ENCODE measurements around the gene NCAM1.

NCAM1 gene

GRCh38 chr11:113242767-113243397 is 281.7 kb downstream of the NCAM1 start:
- no peak for TF ChIP-seq REST (IDR thresholded peaks at IDR 0.05; ENCODE audit: insufficient replicate concordance, low read depth)
- TF ChIP-seq GABPA (IDR thresholded peaks at IDR 0.05; ENCODE audit: low read depth) = no peak
- no peak for TF ChIP-seq POLR2AphosphoS5 (IDR thresholded peaks at IDR 0.05; ENCODE audit: low read depth)
- no peak for TF ChIP-seq SPI1 (IDR thresholded peaks at IDR 0.05; ENCODE audit: borderline replicate concordance, low read depth)
- TF ChIP-seq CTCF (IDR thresholded peaks at IDR 0.05; ENCODE audit: insufficient read depth, low read length) = no peak
- no peak for DNase-seq (ENCODE audit: low read depth in 1 of 2, low spot score in 1 of 2)
- Histone ChIP-seq H3K4me3 (replicated peaks; ENCODE audit: insufficient read depth, low read length) (no peak overlapping the region), H3K27me3 (ENCODE audit: insufficient read depth, poor library complexity, severe bottlenecking) (peaks cover 10% of the 10 kb centered on the region), H3K27ac (replicated peaks) (no peak overlapping the region)

- no peak for TF ChIP-seq SPI1 (IDR thresholded peaks at IDR 0.05; ENCODE audit: borderline replicate concordance, low read depth)
- TF ChIP-seq POLR2AphosphoS5 (IDR thresholded peaks at IDR 0.05; ENCODE audit: low read depth) = no peak
- TF ChIP-seq CTCF (IDR thresholded peaks at IDR 0.05; ENCODE audit: insufficient read depth, low read length) = no peak
- no peak for TF ChIP-seq REST (IDR thresholded peaks at IDR 0.05; ENCODE audit: insufficient replicate concordance, low read depth)
- TF ChIP-seq GABPA (IDR thresholded peaks at IDR 0.05; ENCODE audit: low read depth) = no peak
- Histone ChIP-seq H3K4me3 (replicated peaks; ENCODE audit: insufficient read depth, low read length) (no peak overlapping the region), H3K27ac (replicated peaks) (no peak overlapping the region), H3K27me3 (ENCODE audit: insufficient read depth, poor library complexity, severe bottlenecking) (peaks cover 10% of the 10 kb centered on the region)
- no peak for DNase-seq (ENCODE audit: low read depth in 1 of 2, low spot score in 1 of 2)
Measured at GRCh38 chr11:113243696-113244095, 282.5 kb downstream of the NCAM1 start.

- DNase-seq (ENCODE audit: low read depth in 1 of 2, low spot score in 1 of 2) = no peak
- Histone ChIP-seq H3K27ac (replicated peaks) (no peak overlapping the region), H3K27me3 (ENCODE audit: insufficient read depth, poor library complexity, severe bottlenecking) (peaks cover 10% of the 10 kb centered on the region), H3K4me3 (replicated peaks; ENCODE audit: insufficient read depth, low read length) (no peak overlapping the region)
- TF ChIP-seq REST (IDR thresholded peaks at IDR 0.05; ENCODE audit: insufficient replicate concordance, low read depth) = no peak
- no peak for TF ChIP-seq CTCF (IDR thresholded peaks at IDR 0.05; ENCODE audit: insufficient read depth, low read length)
- no peak for TF ChIP-seq SPI1 (IDR thresholded peaks at IDR 0.05; ENCODE audit: borderline replicate concordance, low read depth)
- no peak for TF ChIP-seq POLR2AphosphoS5 (IDR thresholded peaks at IDR 0.05; ENCODE audit: low read depth)
- TF ChIP-seq GABPA (IDR thresholded peaks at IDR 0.05; ENCODE audit: low read depth) = no peak
Measured at GRCh38 chr11:113245216-113245615, 284.0 kb downstream of the NCAM1 start.

All from HL-60 (cell line).